HT-29 (cell line): ENCODE data around the gene DOCK10. TPM values are rescaled to one million over a fixed set of nuclear protein-coding genes. Genes with fewer than 3 reads are reported as not detected.

ENCODE experiments used
- DNase-seq: peaks from one replicate; pipeline ENCODE4 v3.0.0-alpha.2; 2015; ENCODE audit warnings: low spot score
- total RNA-seq: library from RNA; depleted of rRNA; stranded (reverse); fragments of >200 nt; shearing (Covaris generic); gene quantifications from 2 replicates; pipeline ENCODE4 v1.2.3, GENCODE V29; 2014

The DOCK10 gene
- total RNA-seq, 1 experiment from 2014 or later = not detected

DNA sequence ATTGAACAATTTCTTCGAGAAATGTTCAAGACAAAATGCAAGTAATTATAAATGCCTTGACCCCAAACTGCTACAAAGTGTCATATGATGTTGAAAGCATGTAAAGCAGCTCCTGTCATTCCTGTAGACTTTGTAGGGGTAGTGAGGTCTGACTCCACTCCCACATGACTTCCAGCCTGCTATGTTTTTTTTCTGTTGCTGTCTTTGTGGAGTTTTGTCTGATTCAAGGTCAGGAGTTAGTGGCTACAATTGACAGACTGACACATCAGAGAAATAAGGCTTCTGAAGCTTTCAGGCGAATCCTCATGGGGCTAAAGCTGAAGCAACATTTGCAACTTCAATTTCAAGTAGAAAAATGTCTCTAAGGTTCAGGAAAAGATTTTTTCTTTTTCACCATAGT lies 262.2 kb downstream of the DOCK10 start:
- DNase-seq = no peak

DNA sequence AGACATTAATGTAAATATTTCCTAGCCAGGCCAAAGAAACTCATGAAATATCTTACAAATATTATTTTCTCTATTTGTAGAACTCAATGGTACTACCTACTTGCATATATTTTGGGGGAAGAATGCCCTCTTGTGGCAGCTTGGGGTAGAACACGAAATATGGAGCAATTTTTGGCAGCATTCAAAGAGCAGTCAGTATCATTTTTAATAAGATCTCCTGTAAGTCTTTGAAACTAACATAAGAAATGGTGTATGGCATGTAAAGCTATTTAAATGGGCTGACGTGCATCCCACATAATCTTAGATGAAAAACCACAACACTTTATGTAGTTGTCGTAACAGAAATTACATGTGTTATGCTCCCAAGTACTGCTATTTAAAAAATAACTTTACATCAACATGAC lies 263.8 kb downstream of the DOCK10 start:
- peak; percentile 74 for DNase-seq

DNA sequence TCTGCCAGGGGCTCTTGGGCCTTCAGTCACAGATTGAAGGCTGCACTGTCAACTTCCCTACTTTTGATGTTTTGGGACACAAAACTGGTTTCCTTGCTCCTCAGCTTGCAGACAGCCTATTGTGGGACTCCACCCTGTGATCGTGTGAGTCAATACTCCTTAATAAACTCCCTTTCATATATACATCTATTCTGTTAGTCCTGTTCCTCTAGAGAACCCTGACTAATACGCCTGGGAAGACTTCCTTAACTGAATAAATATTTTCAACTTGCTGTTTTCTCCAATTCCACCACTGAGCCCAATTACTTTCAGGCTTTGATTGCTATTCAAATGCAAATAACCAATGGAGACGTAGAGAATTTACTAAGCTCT lies 264.7 kb downstream of the DOCK10 start:
- DNase-seq = no peak

DNA sequence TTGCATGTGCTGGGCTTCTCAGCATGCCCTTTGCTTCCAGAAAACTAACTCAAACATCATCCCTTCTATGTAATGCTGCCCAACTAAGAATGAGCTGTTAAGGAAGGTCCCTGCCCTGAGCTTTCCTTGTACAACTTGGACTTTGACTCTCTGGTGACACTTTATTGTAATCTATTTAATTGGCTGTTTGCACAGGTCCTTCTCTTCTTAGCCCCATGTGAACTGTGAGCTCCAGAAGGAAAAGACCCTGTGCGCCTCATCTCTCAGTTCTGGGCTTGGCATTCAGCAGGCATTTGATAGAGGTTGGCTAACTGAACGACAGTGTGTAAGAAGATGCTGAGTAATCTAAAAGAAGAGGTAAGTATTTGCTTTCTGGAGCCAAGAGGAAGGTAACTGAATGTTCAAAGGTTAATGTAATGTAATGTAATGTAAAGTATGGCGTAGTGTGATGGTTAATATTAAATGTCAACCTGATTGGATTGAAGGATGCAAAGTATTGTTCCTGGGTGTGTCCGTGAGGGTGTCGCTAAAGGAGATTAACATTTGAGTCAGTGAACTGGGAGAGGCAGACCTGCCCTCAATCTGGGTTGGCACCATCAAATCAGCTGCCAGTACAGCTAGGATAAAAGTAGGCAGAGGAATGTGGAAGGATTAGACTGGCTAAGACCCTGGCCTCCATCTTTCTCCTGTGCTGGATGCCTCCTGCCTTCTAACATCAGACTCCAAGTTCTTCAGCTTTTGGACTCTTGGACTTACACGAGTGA lies 265.3 kb downstream of the DOCK10 start:
- DNase-seq = no peak

DNA sequence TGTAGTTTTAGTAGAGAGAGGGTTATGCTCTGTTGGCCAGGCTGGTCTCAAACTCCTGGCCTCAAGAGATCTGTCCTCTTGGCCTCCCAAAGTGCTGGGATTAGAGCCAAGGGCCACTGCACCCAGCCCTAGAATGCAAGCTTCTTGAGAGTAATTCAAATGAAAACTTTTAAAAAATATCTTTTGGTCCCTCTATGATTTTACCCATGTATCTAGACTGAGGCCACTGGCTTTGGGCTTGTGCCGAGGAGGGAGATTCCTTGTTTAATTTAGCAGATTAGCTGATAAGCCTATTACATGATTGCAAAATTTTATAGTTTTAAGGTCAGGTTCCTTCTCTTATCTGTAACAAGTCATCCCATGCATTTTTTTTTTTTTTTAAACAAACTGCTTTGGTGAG lies 266.6 kb downstream of the DOCK10 start:
- DNase-seq = no peak

DNA sequence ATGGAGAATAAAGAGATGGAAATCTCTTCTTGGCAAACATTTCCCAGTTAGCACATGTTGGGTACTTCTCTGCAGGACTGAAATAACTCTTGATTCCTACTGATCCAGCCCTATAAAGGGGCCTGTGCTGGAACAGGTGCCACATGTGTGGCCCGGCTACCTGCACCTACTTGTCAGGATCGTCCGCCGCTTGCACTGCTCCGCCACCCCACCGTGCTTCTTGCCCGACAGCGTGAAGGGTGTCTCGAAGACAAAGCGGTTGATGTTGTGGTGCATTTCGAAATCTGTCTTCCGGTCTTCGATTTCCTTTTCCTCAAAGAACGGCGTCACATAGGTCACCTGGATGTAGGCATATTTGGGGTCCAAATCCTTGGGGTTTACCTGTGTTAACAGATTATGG lies 267.5 kb downstream of the DOCK10 start:
- DNase-seq = no peak

DNA sequence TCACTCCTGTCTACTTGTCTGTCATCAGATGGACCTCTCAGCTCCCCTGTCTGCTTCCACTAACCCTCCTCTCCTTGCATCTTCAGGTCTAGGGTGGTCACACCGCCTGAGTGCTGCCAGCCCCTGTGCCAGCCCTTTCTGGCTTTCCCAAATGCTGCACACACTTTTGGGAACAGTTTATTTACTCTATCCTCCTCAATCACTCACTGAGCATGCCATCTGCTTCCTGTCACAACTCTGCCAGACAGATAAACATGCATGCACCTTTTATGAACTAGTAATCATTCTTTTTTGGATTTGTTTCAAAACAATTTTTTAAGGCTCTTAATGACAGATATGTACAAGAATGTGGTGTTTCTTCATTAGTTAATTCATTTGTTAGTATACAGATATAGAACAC lies 269.8 kb downstream of the DOCK10 start:
- no peak for DNase-seq

DNA sequence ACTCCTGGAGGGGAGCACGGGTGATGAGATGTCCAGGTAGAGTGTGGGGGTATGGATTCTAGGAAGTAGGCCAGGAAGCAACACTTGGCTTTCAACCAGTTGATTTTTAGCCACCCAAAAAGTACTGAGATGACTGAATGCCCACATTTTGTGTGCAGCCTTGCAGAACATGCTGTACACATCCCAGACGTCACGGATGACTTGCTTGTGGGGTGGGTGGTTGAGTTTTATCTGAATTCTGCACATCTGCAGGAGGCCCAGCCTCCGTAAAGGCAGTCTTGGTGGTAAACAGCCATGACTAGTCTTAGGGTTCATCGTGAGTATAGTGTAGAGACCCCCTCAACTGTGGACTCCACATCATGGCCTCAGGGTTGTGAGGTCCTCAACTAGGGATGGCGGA lies 272.8 kb downstream of the DOCK10 start:
- DNase-seq = no peak

DNA sequence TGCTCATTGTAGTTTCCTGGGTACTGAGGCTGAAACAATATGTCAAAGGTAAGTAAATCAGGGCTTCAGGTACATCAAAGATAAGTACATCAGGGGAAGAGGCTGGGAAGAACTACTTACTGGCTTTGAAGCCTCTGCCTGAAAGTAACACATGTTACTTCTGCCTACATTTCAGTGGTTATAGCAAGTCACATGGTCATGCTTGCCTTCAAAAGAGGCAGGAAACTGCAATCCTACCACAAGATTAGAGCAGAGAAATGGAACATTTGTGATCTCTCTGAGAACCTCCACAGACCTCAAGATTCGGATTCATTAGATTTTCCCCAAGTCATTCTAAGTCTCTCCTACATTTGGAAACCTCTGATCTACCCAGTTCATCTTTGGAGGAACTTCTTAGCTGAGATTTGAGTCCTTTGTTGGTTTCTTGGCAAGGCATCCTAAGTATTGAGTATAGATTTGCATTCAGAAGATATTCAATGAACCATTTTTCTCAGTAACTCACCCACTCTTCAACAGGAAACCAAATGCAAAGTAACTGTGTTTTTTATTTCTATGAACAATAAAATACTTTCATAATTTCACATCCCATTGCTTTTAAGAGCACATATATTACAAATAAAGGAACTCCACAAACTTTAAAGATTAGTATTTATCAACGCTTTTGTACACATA lies 277.6 kb downstream of the DOCK10 start:
- DNase-seq = no peak

DNA sequence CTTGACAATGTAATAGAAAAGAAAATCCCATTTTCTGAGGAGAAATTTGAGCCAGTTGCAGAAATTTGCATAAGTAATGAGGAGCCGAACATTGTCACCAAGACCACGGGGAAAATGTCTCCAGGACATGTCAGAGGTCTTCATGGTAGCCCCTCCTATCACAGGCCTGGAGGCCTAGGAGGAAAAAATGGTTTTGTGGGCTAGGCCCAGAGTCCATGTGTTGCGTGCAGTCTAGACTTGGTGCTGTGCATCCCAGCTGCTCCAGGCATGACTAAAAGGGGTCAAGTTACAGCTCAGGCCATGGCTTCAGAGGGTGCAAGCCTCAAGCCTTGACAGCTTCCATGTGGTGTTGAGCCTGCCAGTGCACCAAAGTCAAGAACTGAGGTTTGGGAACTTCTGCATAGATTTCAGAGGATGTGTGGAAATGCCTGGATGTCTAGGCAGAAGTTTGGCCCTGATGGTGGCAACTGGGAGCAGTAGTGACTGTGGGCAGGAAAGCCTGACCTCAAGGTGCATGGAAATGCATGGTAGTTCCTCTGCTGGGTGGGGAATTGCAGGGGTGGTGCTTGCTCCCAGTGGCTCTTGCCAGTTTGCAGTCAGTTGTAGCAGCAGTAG lies 284.2 kb downstream of the DOCK10 start:
- no peak for DNase-seq

DNA sequence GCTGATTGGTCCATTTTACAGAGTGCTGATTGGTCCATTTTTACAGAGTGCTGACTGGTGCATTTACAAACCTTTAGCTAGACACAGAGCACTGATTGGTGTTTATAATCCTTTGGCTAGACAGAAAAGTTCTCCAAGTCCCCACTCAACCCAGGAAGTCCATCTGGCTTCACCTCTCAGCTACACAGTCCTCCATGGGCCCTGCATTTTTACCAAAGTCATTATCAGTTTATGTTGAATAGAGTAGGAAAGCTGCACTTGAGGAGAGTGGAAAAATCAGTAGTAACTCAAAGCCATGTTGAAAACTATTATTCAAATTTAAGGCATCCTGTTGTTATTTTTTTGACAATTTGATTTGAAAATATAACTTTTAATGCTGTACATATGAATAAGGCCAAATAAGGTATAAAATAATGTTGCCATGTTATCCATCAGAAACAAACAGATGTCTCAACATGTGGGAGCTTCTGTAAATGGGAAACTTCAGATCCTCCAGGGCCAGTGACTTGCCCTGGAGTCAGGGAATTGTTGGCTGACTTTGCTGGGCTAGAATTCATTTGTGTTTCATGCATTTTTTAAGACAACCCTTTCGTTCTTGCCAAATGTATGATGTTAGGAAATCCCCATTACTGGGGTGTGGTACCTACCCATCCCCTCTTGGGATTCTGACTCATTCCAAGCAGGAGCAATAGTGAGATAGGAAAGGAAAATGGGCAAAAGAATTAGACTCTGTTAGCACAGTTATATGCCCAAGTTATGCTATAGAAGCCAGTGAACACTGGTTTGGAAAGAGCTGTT lies 288.3 kb downstream of the DOCK10 start:
- no peak for DNase-seq

DNA sequence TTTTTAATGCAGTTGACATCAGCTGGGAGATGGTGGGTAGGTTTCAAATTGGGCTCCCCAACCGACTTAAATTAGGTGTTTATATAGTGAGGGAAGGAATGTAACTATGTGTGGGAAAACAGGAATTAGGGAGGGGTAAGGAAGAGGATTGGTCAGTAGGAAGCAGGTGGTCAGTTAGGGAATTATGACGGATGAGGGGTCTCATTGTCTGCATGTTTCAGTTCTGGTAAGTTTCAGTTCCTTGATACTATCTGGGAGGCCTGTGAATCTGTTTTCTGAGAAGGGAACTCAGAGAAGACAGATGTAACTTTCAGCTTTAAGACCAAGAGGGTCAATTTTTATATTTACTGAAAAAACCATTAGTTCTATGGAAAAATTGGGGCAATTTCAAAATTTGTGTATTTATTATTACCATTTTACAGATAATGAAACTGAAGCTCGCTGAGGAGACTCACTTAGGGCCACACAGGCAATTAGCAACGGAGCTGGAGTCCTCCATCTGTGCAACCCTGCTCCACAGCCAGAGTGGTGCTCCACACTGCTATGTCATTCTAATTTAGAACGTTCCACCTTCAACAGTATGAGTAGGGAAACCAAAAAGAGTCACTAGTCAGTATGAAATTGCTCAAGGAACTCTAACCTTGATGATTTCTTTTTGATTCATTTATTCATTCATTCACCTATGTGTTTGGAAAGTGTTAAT lies 290.1 kb downstream of the DOCK10 start:
- DNase-seq = no peak

DNA sequence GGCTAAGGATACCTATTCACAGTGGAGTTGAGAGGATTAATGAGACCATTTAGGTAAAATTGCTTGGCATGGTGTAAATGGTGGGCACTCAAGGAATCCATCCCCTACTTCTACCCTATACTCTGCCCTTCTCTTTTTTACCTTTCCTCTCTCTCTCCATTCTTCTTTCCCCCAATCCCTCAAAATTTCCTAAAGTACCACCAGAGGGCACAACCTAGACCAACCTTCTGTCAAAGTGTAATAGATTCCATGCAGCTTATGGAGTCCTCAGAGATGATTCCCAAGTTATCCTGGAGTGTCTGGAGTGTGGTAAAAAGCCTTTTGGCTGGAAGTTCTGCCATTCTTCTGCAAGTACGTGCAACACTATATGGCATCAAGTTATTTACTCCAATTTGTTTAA lies 293.1 kb downstream of the DOCK10 start:
- peak; percentile 15 for DNase-seq

DNA sequence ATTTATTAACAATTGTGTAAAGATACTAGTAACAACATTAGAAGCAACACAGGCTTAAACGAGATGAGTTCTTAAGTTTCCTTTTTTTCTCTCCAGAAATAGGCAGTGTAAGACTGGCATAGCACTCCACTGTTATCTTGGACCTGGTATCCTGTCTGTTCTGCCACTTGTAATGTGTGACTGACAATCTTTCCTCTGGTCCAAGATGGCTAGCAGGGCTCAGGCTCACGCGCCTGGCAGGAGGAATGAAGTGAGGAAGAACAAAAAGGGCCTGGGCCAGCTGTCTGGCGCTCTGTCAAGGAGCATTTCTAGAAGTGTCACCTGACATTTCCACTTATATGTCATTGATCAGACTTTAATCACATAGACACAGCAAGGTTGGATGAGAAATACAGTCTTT lies 294.5 kb downstream of the DOCK10 start:
- no peak for DNase-seq

DNA sequence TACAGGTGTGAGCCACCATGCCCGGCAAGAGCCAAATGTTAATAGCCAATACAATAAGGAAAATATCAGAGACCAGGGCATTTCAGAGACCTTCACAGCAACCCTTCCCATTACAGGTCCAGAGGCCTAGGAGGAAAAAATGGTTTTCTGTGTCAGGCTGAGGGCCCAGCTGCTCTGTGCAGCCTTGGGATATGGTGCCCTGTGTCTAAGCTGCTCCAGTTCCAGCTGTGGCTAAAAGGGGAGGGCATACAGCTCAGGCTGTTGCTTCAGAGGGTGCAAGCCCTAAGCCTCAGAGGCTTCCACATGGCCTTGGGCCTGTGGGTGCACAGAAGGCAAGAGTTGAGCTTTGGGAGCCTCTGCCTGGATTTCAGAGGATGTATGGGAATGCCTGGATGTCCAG lies 306.0 kb downstream of the DOCK10 start:
- DNase-seq = no peak

DNA sequence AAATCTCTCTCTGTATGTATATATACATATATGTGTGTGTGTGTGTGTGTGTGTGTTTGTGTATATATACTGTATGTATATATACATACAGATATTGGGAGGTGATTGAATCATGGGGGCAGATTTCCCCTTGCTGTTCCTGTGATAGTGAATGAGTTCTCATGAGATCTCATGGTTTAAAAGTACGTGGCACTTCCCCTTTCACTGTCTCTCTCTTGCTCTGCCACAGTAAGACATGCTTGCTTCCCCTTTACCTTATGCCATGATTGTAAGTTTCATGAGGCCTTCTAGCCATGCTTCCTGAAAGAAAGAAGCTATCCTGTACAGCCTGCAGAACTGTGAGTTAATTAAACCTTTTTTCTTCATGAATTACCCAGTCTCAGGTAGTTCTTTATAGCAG lies 307.3 kb downstream of the DOCK10 start:
- no peak for DNase-seq

DNA sequence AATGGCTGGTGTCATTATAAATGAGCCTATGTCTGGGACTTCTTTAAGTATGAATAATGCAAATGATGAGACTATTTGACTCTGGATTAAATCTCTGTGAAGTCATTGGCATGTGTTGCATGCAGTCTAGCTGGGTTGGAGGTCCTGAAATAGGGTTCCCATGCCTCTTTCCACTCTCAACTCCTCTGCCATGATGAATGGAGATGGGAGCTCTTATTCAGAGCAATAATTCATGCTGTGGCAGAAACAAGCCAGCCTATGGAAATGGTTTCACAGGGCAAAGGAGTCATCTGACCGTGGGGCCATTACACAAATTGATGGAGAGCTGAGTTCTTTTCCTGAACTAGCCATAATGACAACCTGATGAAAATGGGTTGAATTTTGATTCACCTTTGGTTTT lies 310.6 kb downstream of the DOCK10 start:
- DNase-seq = no peak

DNA sequence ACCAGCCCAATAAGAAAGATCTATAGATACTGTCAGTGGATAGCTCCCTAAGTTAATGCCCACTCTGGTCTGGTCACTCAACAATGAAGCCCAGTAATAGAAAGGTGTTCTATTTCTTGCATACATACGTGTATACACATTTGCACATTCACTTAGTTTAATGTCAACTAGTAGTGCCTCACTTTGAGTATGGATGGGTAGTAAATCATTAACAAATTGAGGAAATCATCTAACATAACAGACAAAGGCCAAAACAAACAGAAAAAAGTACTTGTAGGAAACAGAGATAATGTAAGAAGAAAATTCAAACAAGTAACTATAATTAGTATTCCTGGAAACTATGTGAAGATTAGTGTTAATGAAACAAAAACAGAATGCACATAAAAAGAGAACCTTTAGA lies 312.8 kb downstream of the DOCK10 start:
- DNase-seq = no peak

DNA sequence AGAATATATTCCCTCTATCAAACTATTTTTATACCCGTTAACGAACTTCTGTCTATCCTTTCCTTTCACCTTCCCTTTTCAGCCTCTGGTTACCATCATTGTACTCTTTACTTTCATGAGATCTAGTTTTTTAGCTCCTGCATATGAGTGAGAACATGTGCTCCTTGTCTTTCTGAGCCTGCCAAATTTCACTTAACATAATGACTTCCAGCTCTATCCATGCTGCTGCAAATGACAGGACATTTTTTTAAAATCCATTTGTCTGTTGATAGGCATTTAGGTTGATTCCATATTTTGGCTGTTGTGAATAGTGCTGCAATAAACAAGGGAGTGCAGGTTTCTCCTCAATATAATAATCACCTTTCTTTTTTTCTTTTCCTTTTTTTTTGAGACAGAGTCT lies 317.9 kb downstream of the DOCK10 start:
- DNase-seq = no peak

DNA sequence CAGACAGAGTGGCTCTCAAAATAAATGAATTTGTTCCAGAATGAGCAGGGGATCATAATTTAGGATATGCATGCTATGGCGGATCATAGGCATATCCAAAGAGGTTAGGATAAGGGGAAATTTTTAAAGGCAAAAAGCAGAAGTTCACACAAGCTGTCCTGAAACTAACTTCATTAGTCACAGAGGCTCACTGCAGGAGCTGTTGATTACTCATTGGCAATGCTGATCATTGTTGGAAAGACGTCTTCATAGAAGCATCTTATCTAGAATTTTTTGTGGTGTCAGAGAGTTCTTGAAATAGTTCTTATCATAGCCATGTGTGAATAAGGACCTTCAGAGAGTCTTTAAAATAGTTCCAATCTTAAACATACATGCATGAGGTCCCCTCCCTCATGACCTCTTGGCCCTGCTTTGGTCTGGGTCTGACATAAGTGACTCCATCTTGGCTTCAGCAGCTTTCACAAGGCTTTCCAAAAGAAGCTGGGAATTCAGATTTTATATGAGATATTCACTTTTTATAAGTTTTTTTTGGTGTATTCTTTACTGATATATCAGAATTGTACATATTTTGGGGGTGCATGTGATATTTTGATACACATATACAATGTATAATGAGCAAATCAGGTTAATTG lies 318.6 kb downstream of the DOCK10 start:
- DNase-seq = no peak

DNA sequence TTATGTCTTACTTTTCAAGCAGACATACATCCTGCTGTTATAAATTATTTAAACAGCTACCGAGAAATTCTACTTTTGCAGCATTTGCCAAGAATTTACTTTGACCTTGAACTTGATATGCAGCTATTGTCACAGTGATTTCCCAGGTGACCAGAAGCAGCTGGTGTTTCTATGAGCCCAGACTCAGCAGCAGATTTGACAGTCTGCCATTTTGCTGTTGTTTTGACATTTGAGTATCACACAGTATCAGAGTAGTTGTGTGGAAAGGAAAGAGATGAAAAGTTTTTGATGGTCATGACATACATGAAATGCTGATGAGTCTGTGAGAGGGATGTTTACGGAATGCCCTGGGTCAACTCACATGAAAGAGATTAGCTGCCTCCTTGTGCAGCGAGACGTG lies 319.5 kb downstream of the DOCK10 start:
- DNase-seq = no peak
